ENCODE results near the gene KLHDC10. TPM values are rescaled to one million over a fixed set of nuclear protein-coding genes. Genes with fewer than 3 reads are reported as not detected.

The KLHDC10 gene
- total and polyA plus RNA-seq, 8 donors: 5.8 to 22.8 (median 20.9) TPM

- TF ChIP-seq CTCF (IDR thresholded peaks at IDR 0.05): no peak
- intact Hi-C loops (cut with DNase I): no loop called here
- Histone ChIP-seq H3K4me1 (peaks cover 15 to 22% (median 18%) of the 10 kb centered on the region in 3 donors), H3K9me3 (no peaks in the 10 kb centered on the region), H3K27ac (peak overlapping the region in 1 of 4 donors; percentile 37), H3K36me3 (no peaks in the 10 kb centered on the region), H3K4me3 (no peak overlapping the region), H3K27me3 (no peaks in the 10 kb centered on the region)
- FAIRE-seq (no peak), DNase-seq (peak; percentile 66 to 79 (median 74)), ATAC-seq (peak; percentile 37 to 57 (median 42))
- 44 to 46% methylated on average over 11 of the region's 11 CpGs for WGBS, 2 donors
These were observed 80.3 kb downstream of the KLHDC10 start for GRCh38 chr7:130150587-130150986.

GRCh38 chr7:130151591-130152492 is 81.5 kb downstream of the KLHDC10 start:
- Histone ChIP-seq H3K36me3 (no peaks in the 10 kb centered on the region), H3K9me3 (no peaks in the 10 kb centered on the region), H3K4me3 (no peak overlapping the region), H3K27ac (no peak overlapping the region), H3K4me1 (peaks cover 15 to 22% (median 18%) of the 10 kb centered on the region in 3 donors), H3K27me3 (no peaks in the 10 kb centered on the region)
- TF ChIP-seq CTCF (IDR thresholded peaks at IDR 0.05): no peak
- intact Hi-C loops (cut with DNase I): no loop called here
- DNase-seq (no peak), ATAC-seq (no peak), FAIRE-seq (no peak)
- 91 to 99% methylated on average over 5 of the region's 5 CpGs for WGBS, 2 donors

GRCh38 chr7:130152493-130153210 is 82.3 kb downstream of the KLHDC10 start:
- no peak for DNase-seq
- Histone ChIP-seq H3K4me3 (no peak overlapping the region), H3K27ac (no peak overlapping the region), H3K4me1 (peaks cover 15 to 22% (median 18%) of the 10 kb centered on the region in 3 donors), H3K9me3 (no peaks in the 10 kb centered on the region), H3K27me3 (no peaks in the 10 kb centered on the region), H3K36me3 (no peaks in the 10 kb centered on the region)
- intact Hi-C loops (cut with DNase I): no loop called here
- TF ChIP-seq CTCF (IDR thresholded peaks at IDR 0.05): no peak
- no peak for ATAC-seq
- no peak for FAIRE-seq
- WGBS, 2 donors: 93 to 94% methylated on average over 17 of the region's 17 CpGs

GRCh38 chr7:130153211-130153908 is 83.0 kb downstream of the KLHDC10 start:
- Histone ChIP-seq H3K36me3 (no peaks in the 10 kb centered on the region), H3K4me3 (no peak overlapping the region), H3K9me3 (no peaks in the 10 kb centered on the region), H3K27ac (peak overlapping the region in 3 of 4 donors; percentile 47 to 70 (median 68)), H3K27me3 (no peaks in the 10 kb centered on the region), H3K4me1 (peaks cover 15 to 22% (median 18%) of the 10 kb centered on the region in 3 donors)
- intact Hi-C loops (cut with DNase I): no loop called here
- FAIRE-seq (no peak), DNase-seq (peak in 1 of 6 donors; percentile 72), ATAC-seq (no peak)
- WGBS, 2 donors: 85 to 88% methylated on average over 26 to 29 of the region's 29 CpGs
- no peak for TF ChIP-seq CTCF (IDR thresholded peaks at IDR 0.05)
